ENCODE results near the gene UBE2R2.

DNA sequence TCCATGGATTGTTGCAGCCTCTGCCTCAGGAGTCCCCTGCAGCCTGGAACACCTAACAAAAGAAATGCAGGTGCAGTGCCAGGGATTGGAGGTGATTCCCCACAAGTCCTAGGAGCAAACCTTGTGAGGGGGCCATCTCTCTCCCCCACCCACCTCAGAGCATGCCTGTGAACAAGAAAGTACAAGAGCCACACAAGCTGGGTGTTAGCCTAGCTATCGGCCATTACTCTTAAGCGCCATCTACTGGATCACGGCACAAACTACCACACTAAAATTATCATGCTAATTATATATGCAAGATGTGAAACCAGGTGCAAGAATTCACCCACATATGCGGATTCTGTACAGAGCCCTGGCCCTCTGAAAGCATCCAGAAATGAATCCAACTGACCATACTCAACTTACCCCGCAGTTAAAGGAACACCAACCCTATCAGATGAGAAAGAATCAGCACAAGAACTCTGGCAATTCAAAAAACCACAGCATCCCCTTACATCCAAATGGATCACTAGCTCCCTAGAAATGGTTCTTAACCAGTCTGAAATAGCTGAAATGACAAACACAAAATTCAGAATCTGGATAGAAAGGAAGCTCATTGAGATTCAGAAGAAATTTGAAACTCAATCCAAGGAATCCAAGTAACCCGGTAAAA, 38.1 kb upstream of the UBE2R2 start:
- TF ChIP-seq YY1 (IDR thresholded peaks at IDR 0.05; ENCODE audit: insufficient read depth, insufficient read length) (no peak), ZNF274 (IDR thresholded peaks at IDR 0.05; ENCODE audit: low read depth, low read length) (no peak)
